ENCODE results near the gene OPTN.

OPTN gene

GRCh38 chr10:13182424-13182823 is 82.5 kb downstream of the OPTN start:
- no peak overlapping the region for H3K4me3 ChIP-seq (ENCODE audit: low read length)
- no peak for TF ChIP-seq CTCF (IDR thresholded peaks at IDR 0.05; ENCODE audit: insufficient read depth, low read depth, low read length, missing control alignments)
- DNase-seq (ENCODE audit: low read depth): no peak

GRCh38 chr10:13183625-13184024 is 83.7 kb downstream of the OPTN start:
- H3K4me3 ChIP-seq (ENCODE audit: low read length): no peak overlapping the region
- no peak for DNase-seq (ENCODE audit: low read depth)
- no peak for TF ChIP-seq CTCF (IDR thresholded peaks at IDR 0.05; ENCODE audit: insufficient read depth, low read depth, low read length, missing control alignments)

- no peak for TF ChIP-seq CTCF (IDR thresholded peaks at IDR 0.05; ENCODE audit: insufficient read depth, low read depth, low read length, missing control alignments)
- DNase-seq (ENCODE audit: low read depth): no peak
- no peak overlapping the region for H3K4me3 ChIP-seq (ENCODE audit: low read length)
Observed at GRCh38 chr10:13184276-13184675, 84.3 kb downstream of the OPTN start.

- no peak for DNase-seq (ENCODE audit: low read depth)
- no peak overlapping the region for H3K4me3 ChIP-seq (ENCODE audit: low read length)
- TF ChIP-seq CTCF (IDR thresholded peaks at IDR 0.05; ENCODE audit: insufficient read depth, low read depth, low read length, missing control alignments): no peak
Observed at GRCh38 chr10:13184730-13185514, 85.0 kb downstream of the OPTN start.

GRCh38 chr10:13187135-13187534 is 87.2 kb downstream of the OPTN start:
- TF ChIP-seq CTCF (IDR thresholded peaks at IDR 0.05; ENCODE audit: insufficient read depth, low read depth, low read length, missing control alignments): no peak
- no peak for DNase-seq (ENCODE audit: low read depth)
- no peak overlapping the region for H3K4me3 ChIP-seq (ENCODE audit: low read length)
